H1 (cell line): Measurements from ENCODE around the gene C16orf54. TPM values are rescaled to one million over a fixed set of nuclear protein-coding genes. Genes with fewer than 3 reads are reported as not detected.

Experiments
- CTCF ChIA-PET: fragments of 300-600 bp; sonication (Branson Sonifier 250); formaldehyde crosslinking; loops from one replicate; lab custom pipeline; 2021; ENCODE audit not compliant: partially characterized antibody; lab: Charles Lee
- POLR2A ChIA-PET: fragments of 300-600 bp; sonication (Branson Sonifier 250); formaldehyde crosslinking; loops from one replicate; lab custom pipeline; 2021; ENCODE audit warnings: inconsistent platforms; ENCODE audit not compliant: partially characterized antibody; lab: Charles Lee
- DNase-seq, 2 experiments: peaks; one replicate each; pipeline versions ENCODE4 v3.0.0 to v3.0.0-alpha.2; 2010 to 2022; ENCODE audit warnings: low spot score in 2 of 2, low read depth in 1 of 2, mixed read lengths in 1 of 2
- FAIRE-seq: peaks from 2 replicates; lab custom pipeline; 2011; peaks lifted over from hg19 to GRCh38; lab: Jason Lieb, UNC
- H2AFZ ChIP-seq: 2 replicates; pipeline ENCODE4 v1.8.1; 2012; ENCODE audit warnings: low read length, inconsistent platforms
- H2AK5ac ChIP-seq: 2 replicates; pipeline ENCODE4 v1.6.1; 2013; ENCODE audit warnings: low read depth, low read length
- H2BK120ac ChIP-seq: replicated peaks from 2 replicates; pipeline ENCODE3; 2013; ENCODE audit warnings: low read depth, low read length, inconsistent platforms
- H2BK12ac ChIP-seq: 2 replicates; pipeline ENCODE4 v1.6.1; 2013; ENCODE audit warnings: low read depth, low read length
- H2BK15ac ChIP-seq: 2 replicates; pipeline ENCODE4 v1.6.1; 2013; ENCODE audit warnings: low read length
- H2BK20ac ChIP-seq: 2 replicates; pipeline ENCODE4 v1.6.1; 2013; ENCODE audit warnings: low read length
- H2BK5ac ChIP-seq: 2 replicates; pipeline ENCODE4 v1.6.1; 2013; ENCODE audit warnings: low read depth, low read length
- H3K14ac ChIP-seq: 2 replicates; pipeline ENCODE4 v1.6.1; 2013; ENCODE audit warnings: inconsistent platforms; ENCODE audit not compliant: insufficient read length
- H3K18ac ChIP-seq: 2 replicates; pipeline ENCODE4 v1.6.1; 2013; ENCODE audit warnings: low read length; ENCODE audit errors: extremely low read depth
- H3K23ac ChIP-seq: 2 replicates; pipeline ENCODE4 v1.6.1; 2013; ENCODE audit warnings: inconsistent platforms; ENCODE audit not compliant: insufficient read length
- H3K23me2 ChIP-seq: 2 replicates; pipeline ENCODE4 v1.6.1; 2013; ENCODE audit warnings: low read depth, low read length
- H3K27ac ChIP-seq: 2 replicates; pipeline ENCODE4 v1.6.1; 2011; ENCODE audit warnings: low read depth, low read length, inconsistent platforms
- H3K27me3 ChIP-seq, 4 experiments: replicated peaks in 1 of 4; 1 replicate in 1 of 4; 2 replicates in 3 of 4; pipeline versions ENCODE4 v1.6.1 to v1.8.1; 2011 to 2013; ENCODE audit warnings: low read length in 3 of 4, mild to moderate bottlenecking in 3 of 4, inconsistent platforms in 2 of 4, mixed read lengths in 2 of 4, moderate library complexity in 1 of 4; ENCODE audit not compliant: control insufficient read depth in 3 of 4, insufficient read depth in 3 of 4; ENCODE audit errors: extremely low read depth in 1 of 4
- H3K36me3 ChIP-seq, 4 experiments: 2 replicates each; pipeline versions ENCODE4 v1.6.1 to v1.8.1; 2011 to 2013; ENCODE audit warnings: mild to moderate bottlenecking in 4 of 4, low read length in 3 of 4, moderate library complexity in 2 of 4, control low read depth in 1 of 4, inconsistent platforms in 1 of 4; ENCODE audit not compliant: insufficient read depth in 4 of 4, control insufficient read depth in 2 of 4
- H3K4ac ChIP-seq: replicated peaks from 2 replicates; pipeline ENCODE3; 2013; ENCODE audit warnings: low read length, low read depth, mixed read lengths, inconsistent platforms; ENCODE audit not compliant: insufficient read length
- H3K4me1 ChIP-seq, 4 experiments: replicated peaks in 1 of 4; 1 replicate in 1 of 4; 2 replicates in 3 of 4; pipeline versions ENCODE4 v1.6.1 to v1.8.1; 2011 to 2013; ENCODE audit warnings: low read length in 3 of 4, inconsistent platforms in 2 of 4, mixed read lengths in 1 of 4; ENCODE audit not compliant: insufficient read depth in 4 of 4, control insufficient read depth in 3 of 4
- H3K4me2 ChIP-seq, 2 experiments: 2 replicates each; pipeline versions ENCODE4 v1.6.1 to v1.8.1; 2011 to 2013; ENCODE audit warnings: low read depth in 2 of 2, low read length in 2 of 2, control low read depth in 1 of 2, inconsistent platforms in 1 of 2, mild to moderate bottlenecking in 1 of 2; ENCODE audit not compliant: insufficient read depth in 1 of 2
- H3K4me3 ChIP-seq, 4 experiments: fragments of 200-600, 300-600 bp in 1 of 4; sonication (generic), shearing (Covaris generic), sonication (Bioruptor Twin) in 1 of 4; 2 replicates each; pipeline versions ENCODE4 v1.5.1 to v1.8.1; 2011 to 2016; ENCODE audit warnings: low read length in 4 of 4, low read depth in 3 of 4, control low read depth in 2 of 4, inconsistent platforms in 2 of 4, mild to moderate bottlenecking in 2 of 4, mixed read lengths in 1 of 4, moderate library complexity in 1 of 4; ENCODE audit not compliant: insufficient read depth in 2 of 4; ENCODE audit errors: extremely low read depth in 1 of 4
- H3K56ac ChIP-seq: replicated peaks from 2 replicates; pipeline ENCODE3; 2013; ENCODE audit warnings: low read depth, mild to moderate bottlenecking, mixed read lengths, low read length, inconsistent platforms; ENCODE audit not compliant: insufficient read length
- H3K79me1 ChIP-seq: 2 replicates; pipeline ENCODE4 v1.6.1; 2013; ENCODE audit warnings: low read depth, low read length, control low read depth
- H3K79me2 ChIP-seq, 2 experiments: 2 replicates each; pipeline versions ENCODE4 v1.6.1 to v1.8.1; 2012 to 2013; ENCODE audit warnings: low read length in 2 of 2, mild to moderate bottlenecking in 2 of 2, inconsistent platforms in 1 of 2; ENCODE audit not compliant: insufficient read depth in 2 of 2, control insufficient read depth in 1 of 2
- H3K9ac ChIP-seq, 4 experiments: replicated peaks in 1 of 4; 1 replicate in 1 of 4; 2 replicates in 3 of 4; pipeline versions ENCODE4 v1.6.1 to v1.8.1; 2011 to 2013; ENCODE audit warnings: low read depth in 3 of 4, low read length in 3 of 4, control low read depth in 2 of 4, mild to moderate bottlenecking in 2 of 4, moderate library complexity in 2 of 4, inconsistent platforms in 1 of 4; ENCODE audit errors: extremely low read depth in 1 of 4
- H3K9me3 ChIP-seq, 2 experiments: 2 replicates each; pipeline versions ENCODE4 v1.6.1 to v1.8.1; 2012 to 2013; ENCODE audit warnings: mild to moderate bottlenecking in 2 of 2, moderate library complexity in 2 of 2, control low read depth in 1 of 2, inconsistent platforms in 1 of 2, low read depth in 1 of 2, low read length in 1 of 2, mixed read lengths in 1 of 2; ENCODE audit not compliant: insufficient read depth in 2 of 2
- H4K20me1 ChIP-seq, 2 experiments: replicated peaks in 1 of 2; 2 replicates each; pipeline versions ENCODE3 to v1.8.1; 2011 to 2013; ENCODE audit warnings: inconsistent platforms in 2 of 2, low read length in 2 of 2, mild to moderate bottlenecking in 1 of 2; ENCODE audit not compliant: insufficient read depth in 2 of 2, control insufficient read depth in 1 of 2
- H4K5ac ChIP-seq: 2 replicates; pipeline ENCODE4 v1.6.1; 2013; ENCODE audit warnings: low read length, low read depth, mixed read lengths, inconsistent platforms; ENCODE audit not compliant: insufficient read length
- H4K8ac ChIP-seq: 2 replicates; pipeline ENCODE4 v1.8.0; 2013; ENCODE audit warnings: mild to moderate bottlenecking, moderate library complexity, low read length, inconsistent platforms; ENCODE audit not compliant: insufficient read depth; ENCODE audit errors: extremely low read depth
- H4K91ac ChIP-seq: replicated peaks from 2 replicates; pipeline ENCODE3; 2013; ENCODE audit warnings: low read length, mixed read lengths, inconsistent platforms; ENCODE audit not compliant: insufficient read length
- ATF2 ChIP-seq: IDR thresholded peaks from 2 replicates; pipeline ENCODE4 v1.6.1; 2012; ENCODE audit warnings: low read length, inconsistent platforms
- BCL11A ChIP-seq, 2 experiments: IDR thresholded peaks; one replicate each; pipeline ENCODE4 v1.6.1; 2011; ENCODE audit warnings: low read depth in 2 of 2, low read length in 2 of 2, mild to moderate bottlenecking in 2 of 2
- EP300 ChIP-seq, 2 experiments: IDR thresholded peaks; 1 replicate in 1 of 2; 2 replicates in 1 of 2; pipeline ENCODE4 v1.6.1; 2011 to 2012; ENCODE audit warnings: low read depth in 2 of 2, low read length in 2 of 2, mild to moderate bottlenecking in 2 of 2, borderline replicate concordance in 1 of 2, inconsistent platforms in 1 of 2, moderate library complexity in 1 of 2
- EZH2 ChIP-seq: fragments of 200-600 bp; sonication (generic); IDR thresholded peaks from 2 replicates; pipeline ENCODE4 v1.7.1; 2012; ENCODE audit warnings: low read depth, mild to moderate bottlenecking, moderate library complexity, low read length, inconsistent platforms; ENCODE audit not compliant: severe bottlenecking
- GABPA ChIP-seq: IDR thresholded peaks from 2 replicates; pipeline ENCODE4 v1.6.1; 2011; ENCODE audit warnings: mild to moderate bottlenecking, low read length, moderate library complexity, borderline replicate concordance; ENCODE audit not compliant: insufficient read depth
- JUN ChIP-seq: IDR thresholded peaks from 2 replicates; pipeline ENCODE4 v1.6.1; 2011; ENCODE audit warnings: low read depth, mild to moderate bottlenecking, improper control_type of control experiment, low read length
- JUND ChIP-seq: IDR thresholded peaks from 2 replicates; pipeline ENCODE4 v1.6.1; 2011; ENCODE audit warnings: mild to moderate bottlenecking, improper control_type of control experiment, low read length
- KDM4A ChIP-seq: IDR thresholded peaks from one replicate; pipeline ENCODE4 v1.7.1; 2012; ENCODE audit warnings: low read depth, mild to moderate bottlenecking, moderate library complexity, low read length, inconsistent platforms; ENCODE audit not compliant: severe bottlenecking
- MAFK ChIP-seq: IDR thresholded peaks from 2 replicates; pipeline ENCODE4 v1.6.1; 2012; ENCODE audit warnings: low read depth, mild to moderate bottlenecking, improper control_type of control experiment, low read length
- POLR2AphosphoS5 ChIP-seq: IDR thresholded peaks from 2 replicates; pipeline ENCODE4 v1.6.1; 2011; ENCODE audit warnings: low read depth, low read length
- SUZ12 ChIP-seq: fragments of 200-600 bp; sonication (generic); IDR thresholded peaks from 2 replicates; pipeline ENCODE4 v1.6.1; 2012; ENCODE audit warnings: mild to moderate bottlenecking, inconsistent platforms, low read length, moderate library complexity, mixed read lengths
- WGBS, 2 experiments: shearing (Covaris generic) in 1 of 2; methylation state at CpG; one replicate each; pipeline versions ENCODE4 v1.1.6 to v1.1.7; 2013 to 2015; ENCODE audit warnings: low lambda C conversion rate in 2 of 2, mixed read lengths in 2 of 2, inconsistent platforms in 1 of 2, low coverage in 1 of 2, missing lambda C conversion rate in 1 of 2; ENCODE audit not compliant: insufficient replicate concordance in 2 of 2, insufficient coverage in 1 of 2, insufficient read length in 1 of 2; ENCODE audit errors: extremely low coverage in 1 of 2, missing lambda C conversion rate in 1 of 2; 5-methylcytosine and 5-hydroxymethylcytosine counted together
- polyA plus RNA-seq, 7 experiments: library from polyadenylated mRNA; depleted of rRNA in 3 of 7; stranded (reverse) in 5 of 7; unstranded in 2 of 7; fragments of >200 nt in 5 of 7; fragments of 200-250 nt in 2 of 7; gene quantifications; 1 replicate in 5 of 7; 2 replicates in 1 of 7; 4 replicates in 1 of 7; pipeline versions ENCODE4 v1.2.1 to v1.2.3, GENCODE V29; 2011 to 2013; ENCODE audit warnings: missing spikeins in 2 of 7, mixed read lengths in 2 of 7
- total RNA-seq: library from RNA; stranded (reverse); fragmentation: NEBNext Ultra II Directional; extraction: Animal tissue kit (Norgen Biotek cat#: 25700); gene quantifications from 2 replicates; pipeline ENCODE4 v1.2.1, GENCODE V29; 2021

Gene C16orf54
- total and polyA plus RNA-seq, 2 of the 8 experiments (the other 6 are each of a cell fraction or from before 2014, with no cell fraction given): not detected

GRCh38 chr16:29770250-29770929, 24.6 kb upstream of the C16orf54 start:
- Histone ChIP-seq H3K23ac (no peak overlapping the region), H3K23me2 (no peaks in the 10 kb centered on the region), H3K36me3 (no peaks in the 10 kb centered on the region), H3K79me2 (no peaks in the 10 kb centered on the region), H3K27me3 (no peaks in the 10 kb centered on the region), H2BK120ac (no peak overlapping the region), H2AK5ac (no peak overlapping the region), H3K4me3 (no peak overlapping the region), H3K27ac (no peak overlapping the region), H3K18ac (no peak overlapping the region), H3K14ac (no peak overlapping the region), H3K79me1 (no peaks in the 10 kb centered on the region), H4K91ac (no peak overlapping the region), H3K9ac (no peak overlapping the region), H3K4me2 (no peak overlapping the region), H3K9me3 (no peaks in the 10 kb centered on the region), H3K4me1 (no peaks in the 10 kb centered on the region), H3K56ac (no peak overlapping the region), H4K8ac (no peak overlapping the region), H2BK15ac (no peak overlapping the region), H2BK20ac (no peak overlapping the region), H4K20me1 (no peaks in the 10 kb centered on the region), H4K5ac (no peak overlapping the region), H2AFZ (no peak overlapping the region), H3K4ac (no peak overlapping the region), H2BK5ac (no peak overlapping the region), H2BK12ac (no peak overlapping the region)
- WGBS, 2 experiments: 90% methylated on average over 7 of the region's 7 CpGs; no CpG with 5 or more reads in 1 of the 2 experiments
- CTCF ChIA-PET: interaction anchor here (0.6 to 4.8 kb wide), 5 partner anchors 15 to 81 kb away, joined by 3 to 22 read pairs (median 4); partner anchors contain the start of gene KIF22
- DNase-seq (no peak), FAIRE-seq (no peak)
- POLR2A ChIA-PET: interaction anchor here (0.7 to 2.9 kb wide), 5 partner anchors 8 to 36 kb away, joined by 3 to 8 read pairs (median 4); partner anchors contain the start of genes MAZ and ZG16
- TF ChIP-seq GABPA: no peak
- no peak for TF ChIP-seq KDM4A
- TF ChIP-seq JUN: no peak
- no peak for TF ChIP-seq POLR2AphosphoS5
- no peak for TF ChIP-seq EZH2
- no peak for TF ChIP-seq ATF2
- no peak for TF ChIP-seq EP300 (IDR thresholded peaks at IDR 0.05; ENCODE audit: borderline replicate concordance in 1 of 2, low read depth in 2 of 2, low read length in 2 of 2)
- TF ChIP-seq SUZ12: no peak
- TF ChIP-seq JUND: no peak
- no peak for TF ChIP-seq MAFK
- TF ChIP-seq BCL11A (IDR thresholded peaks at IDR 0.05; ENCODE audit: low read depth in 2 of 2, low read length in 2 of 2): no peak
